Measurements from ENCODE around the gene C5.

DNA sequence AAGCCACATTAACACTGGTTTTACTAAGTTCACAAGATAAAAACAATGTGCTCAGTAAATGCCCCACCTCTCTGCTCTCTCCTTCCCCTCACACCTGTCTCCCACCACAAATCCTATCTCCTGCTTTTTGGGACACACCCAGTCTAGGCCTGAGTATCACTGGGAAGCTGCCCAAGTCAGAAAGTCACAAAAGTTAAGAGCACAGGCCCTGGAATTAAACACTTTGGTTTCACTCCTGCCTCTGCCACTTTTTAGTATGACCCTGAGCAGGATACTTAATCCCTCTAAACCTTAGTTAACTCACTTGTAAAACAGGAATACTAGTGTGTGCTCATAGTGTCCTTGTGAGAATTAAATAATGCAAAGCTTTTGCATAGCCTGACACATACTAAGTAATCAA, 11.3 kb downstream of the C5 start:
- TF ChIP-seq POLR2AphosphoS5 (IDR thresholded peaks at IDR 0.05; ENCODE audit: low read depth) (no peak), GABPA (IDR thresholded peaks at IDR 0.05; ENCODE audit: low read depth) (no peak), SPI1 (IDR thresholded peaks at IDR 0.05; ENCODE audit: borderline replicate concordance, low read depth) (no peak)
- TF ChIP-seq, protein P1, sequence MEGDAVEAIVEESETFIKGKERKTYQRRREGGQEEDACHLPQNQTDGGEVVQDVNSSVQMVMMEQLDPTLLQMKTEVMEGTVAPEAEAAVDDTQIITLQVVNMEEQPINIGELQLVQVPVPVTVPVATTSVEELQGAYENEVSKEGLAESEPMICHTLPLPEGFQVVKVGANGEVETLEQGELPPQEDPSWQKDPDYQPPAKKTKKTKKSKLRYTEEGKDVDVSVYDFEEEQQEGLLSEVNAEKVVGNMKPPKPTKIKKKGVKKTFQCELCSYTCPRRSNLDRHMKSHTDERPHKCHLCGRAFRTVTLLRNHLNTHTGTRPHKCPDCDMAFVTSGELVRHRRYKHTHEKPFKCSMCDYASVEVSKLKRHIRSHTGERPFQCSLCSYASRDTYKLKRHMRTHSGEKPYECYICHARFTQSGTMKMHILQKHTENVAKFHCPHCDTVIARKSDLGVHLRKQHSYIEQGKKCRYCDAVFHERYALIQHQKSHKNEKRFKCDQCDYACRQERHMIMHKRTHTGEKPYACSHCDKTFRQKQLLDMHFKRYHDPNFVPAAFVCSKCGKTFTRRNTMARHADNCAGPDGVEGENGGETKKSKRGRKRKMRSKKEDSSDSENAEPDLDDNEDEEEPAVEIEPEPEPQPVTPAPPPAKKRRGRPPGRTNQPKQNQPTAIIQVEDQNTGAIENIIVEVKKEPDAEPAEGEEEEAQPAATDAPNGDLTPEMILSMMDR (IDR thresholded peaks at IDR 0.05; ENCODE audit: insufficient read depth, low read length) = no peak
- TF ChIP-seq, protein P2, sequence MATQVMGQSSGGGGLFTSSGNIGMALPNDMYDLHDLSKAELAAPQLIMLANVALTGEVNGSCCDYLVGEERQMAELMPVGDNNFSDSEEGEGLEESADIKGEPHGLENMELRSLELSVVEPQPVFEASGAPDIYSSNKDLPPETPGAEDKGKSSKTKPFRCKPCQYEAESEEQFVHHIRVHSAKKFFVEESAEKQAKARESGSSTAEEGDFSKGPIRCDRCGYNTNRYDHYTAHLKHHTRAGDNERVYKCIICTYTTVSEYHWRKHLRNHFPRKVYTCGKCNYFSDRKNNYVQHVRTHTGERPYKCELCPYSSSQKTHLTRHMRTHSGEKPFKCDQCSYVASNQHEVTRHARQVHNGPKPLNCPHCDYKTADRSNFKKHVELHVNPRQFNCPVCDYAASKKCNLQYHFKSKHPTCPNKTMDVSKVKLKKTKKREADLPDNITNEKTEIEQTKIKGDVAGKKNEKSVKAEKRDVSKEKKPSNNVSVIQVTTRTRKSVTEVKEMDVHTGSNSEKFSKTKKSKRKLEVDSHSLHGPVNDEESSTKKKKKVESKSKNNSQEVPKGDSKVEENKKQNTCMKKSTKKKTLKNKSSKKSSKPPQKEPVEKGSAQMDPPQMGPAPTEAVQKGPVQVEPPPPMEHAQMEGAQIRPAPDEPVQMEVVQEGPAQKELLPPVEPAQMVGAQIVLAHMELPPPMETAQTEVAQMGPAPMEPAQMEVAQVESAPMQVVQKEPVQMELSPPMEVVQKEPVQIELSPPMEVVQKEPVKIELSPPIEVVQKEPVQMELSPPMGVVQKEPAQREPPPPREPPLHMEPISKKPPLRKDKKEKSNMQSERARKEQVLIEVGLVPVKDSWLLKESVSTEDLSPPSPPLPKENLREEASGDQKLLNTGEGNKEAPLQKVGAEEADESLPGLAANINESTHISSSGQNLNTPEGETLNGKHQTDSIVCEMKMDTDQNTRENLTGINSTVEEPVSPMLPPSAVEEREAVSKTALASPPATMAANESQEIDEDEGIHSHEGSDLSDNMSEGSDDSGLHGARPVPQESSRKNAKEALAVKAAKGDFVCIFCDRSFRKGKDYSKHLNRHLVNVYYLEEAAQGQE (IDR thresholded peaks at IDR 0.05; ENCODE audit: insufficient replicate concordance, low read depth) = no peak
